GM21576 (cell line): ENCODE results near the gene ESCO1.

ENCODE experiments used
- ATAC-seq: cut with Tn5 transposase; IDR thresholded peaks from one replicate; pipeline ENCODE4 v1.9.1; 2021; ENCODE audit warnings: mild to moderate bottlenecking, moderate library complexity; ENCODE audit not compliant: unreplicated experiment

ESCO1 gene

DNA sequence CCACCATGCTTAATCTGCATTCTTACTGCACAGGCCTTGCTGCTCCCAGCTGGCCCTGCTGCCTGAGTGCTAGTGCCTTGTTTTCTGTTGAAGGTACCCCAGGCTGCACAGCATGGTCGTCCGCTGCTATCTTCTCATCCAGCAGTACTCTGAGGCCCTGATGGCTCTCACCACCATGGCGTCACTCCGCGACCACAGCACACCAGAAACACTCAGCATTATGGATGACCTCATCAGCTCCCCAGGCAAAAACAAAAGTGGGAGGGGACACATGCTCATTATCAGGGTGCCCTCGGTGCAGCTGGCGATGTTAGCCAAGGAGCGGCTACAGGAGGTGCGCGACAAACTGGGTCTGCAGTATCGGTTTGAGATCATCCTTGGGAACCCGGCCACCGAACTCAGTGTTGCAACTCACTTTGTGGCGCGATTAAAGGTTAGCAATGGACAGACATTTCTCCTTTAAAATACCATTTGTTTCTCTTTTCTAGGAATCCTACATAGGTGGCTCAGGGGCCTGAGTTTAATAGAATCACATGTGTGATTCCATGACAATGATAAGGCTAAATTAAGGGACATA is 110.5 kb downstream of the ESCO1 start:
- ATAC-seq: no peak

- ATAC-seq: no peak
These were observed 111.3 kb downstream of the ESCO1 start for GRCh38 chr18:21489119-21489750.

GRCh38 chr18:21486905-21487437 is 113.5 kb downstream of the ESCO1 start:
- ATAC-seq: no peak

DNA sequence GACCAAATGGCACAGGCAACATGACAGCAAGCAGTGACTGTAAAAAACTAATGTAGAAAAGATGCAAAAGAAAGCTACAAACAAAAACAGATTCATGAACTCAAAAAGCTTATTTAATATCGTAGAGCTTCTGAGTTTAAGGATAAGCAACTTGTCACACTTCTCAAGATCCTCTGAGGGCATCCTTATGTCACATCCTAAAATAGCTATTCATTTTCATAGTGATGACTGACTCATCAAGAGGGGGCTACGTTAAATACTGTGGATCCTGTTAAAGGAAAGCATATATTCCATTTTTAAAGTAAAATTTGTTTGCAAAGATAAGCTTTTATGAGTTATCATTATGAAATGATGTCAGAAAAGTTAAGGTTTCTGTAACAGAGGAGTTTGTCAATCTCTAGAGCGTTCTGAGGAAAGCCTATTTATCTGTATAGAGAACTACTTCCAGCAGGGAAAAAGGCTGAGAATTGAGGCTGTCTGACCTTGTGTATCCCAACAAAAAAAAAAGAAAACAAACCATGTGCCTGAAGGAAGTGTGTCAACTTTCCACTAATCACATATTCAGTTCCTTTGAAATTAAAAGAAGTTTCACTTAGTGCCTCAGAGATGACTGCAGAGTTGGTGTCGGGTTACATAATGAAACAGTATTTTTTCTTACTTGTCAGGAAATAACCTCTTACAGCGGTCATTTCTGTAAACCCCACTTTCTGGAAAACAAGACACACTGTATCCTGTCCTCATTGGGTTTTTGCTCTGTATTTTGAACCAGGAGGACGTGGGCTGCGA is 115.5 kb downstream of the ESCO1 start:
- no peak for ATAC-seq

- no peak for ATAC-seq
These were observed 117.5 kb downstream of the ESCO1 start for GRCh38 chr18:21483051-21483450.

DNA sequence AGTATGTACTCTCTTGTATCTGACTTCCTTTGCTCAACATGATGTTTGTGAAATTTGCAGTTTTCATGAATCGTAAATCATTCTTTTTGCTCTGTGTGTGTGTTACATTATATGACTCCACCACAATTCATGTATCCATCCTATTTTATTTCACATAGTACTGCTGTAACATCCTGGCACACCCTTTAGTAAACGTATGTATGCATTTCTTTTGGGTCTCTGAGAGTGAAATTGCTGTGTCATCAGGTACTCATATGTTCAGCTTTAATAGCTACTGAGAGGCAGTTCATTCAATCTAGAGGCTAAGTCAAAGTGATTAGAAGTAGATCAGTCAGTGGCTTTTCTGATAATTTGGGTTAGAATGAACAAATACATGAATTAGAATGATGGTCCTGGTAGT is 118.8 kb downstream of the ESCO1 start:
- no peak for ATAC-seq

DNA sequence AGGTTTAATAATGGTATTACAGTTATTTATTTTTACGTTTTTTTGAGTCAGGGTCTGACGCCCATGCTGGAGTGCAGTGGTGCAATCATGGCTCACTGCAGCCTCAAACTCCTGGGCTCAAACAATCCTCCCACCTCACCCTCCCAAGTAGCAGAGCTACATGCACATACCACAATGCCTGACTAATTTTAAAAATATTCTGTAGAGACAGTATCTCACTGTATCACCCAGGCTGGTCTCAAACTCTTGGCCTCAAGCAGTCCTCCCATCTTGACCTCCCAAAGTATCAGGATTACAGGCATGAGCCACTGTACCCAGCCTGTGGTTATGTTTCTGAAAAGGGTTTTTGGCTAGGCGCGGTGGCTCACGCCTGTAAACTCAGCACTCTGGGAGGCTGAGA is 120.8 kb downstream of the ESCO1 start:
- no peak for ATAC-seq
